ENCODE data around the gene CCDC201.
"Not testable (repeated sequence)": the region's sequence is repeated elsewhere in the genome, so short reads cannot be mapped to it uniquely, and the experiment has no call there.

Gene CCDC201

DNA sequence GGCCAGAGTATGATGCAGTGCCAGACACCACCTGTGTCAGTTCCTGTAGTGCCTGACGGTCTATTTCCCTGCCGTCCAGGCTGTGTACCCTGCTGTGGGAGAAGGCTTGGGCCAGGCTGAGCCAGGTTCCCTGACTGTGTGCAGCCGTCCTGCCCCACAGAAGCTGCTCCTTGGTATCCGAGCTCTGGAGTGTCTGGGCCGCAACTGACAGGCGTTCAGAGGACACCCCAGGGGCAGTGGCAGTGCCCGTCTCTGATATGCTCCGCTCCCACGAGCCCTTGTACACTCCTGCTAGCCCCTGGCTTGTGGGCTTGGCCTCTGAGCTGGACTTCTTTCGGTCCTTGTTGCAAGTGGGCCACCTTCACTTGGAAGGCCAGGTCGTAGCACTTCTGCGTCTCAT lies 55.0 kb downstream of the CCDC201 start:
- DNase-seq (ENCODE audit: low read depth in 2 of 2): not testable (repeated sequence)

DNA sequence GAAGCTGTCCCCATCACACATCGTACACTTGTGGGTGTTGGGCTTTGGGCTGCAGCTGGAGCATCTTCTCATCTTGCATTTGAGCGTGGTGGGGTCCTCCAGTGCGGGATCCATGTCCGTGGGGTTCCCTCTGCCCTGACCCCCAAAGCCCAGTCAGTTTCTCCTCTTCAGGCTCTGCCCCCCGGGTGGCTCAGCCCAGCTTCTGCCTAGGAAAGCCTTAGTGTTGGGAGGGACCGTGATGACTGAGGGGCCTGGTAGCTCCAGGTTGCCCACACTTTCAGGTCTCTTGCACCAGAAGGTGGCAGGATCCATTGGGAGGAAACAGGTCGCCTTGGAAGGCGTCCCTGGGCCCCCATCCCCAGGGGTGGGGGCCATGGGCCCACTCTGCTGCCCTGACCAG lies 55.9 kb downstream of the CCDC201 start:
- not testable (repeated sequence) for DNase-seq (ENCODE audit: low read depth in 2 of 2)

- not testable (repeated sequence) for DNase-seq (ENCODE audit: low read depth in 2 of 2)
These were observed 58.4 kb downstream of the CCDC201 start for GRCh38 chr7:45814216-45815118.

- not testable (repeated sequence) for DNase-seq (ENCODE audit: low read depth in 2 of 2)
These were observed 59.1 kb downstream of the CCDC201 start for GRCh38 chr7:45813771-45814170.

DNA sequence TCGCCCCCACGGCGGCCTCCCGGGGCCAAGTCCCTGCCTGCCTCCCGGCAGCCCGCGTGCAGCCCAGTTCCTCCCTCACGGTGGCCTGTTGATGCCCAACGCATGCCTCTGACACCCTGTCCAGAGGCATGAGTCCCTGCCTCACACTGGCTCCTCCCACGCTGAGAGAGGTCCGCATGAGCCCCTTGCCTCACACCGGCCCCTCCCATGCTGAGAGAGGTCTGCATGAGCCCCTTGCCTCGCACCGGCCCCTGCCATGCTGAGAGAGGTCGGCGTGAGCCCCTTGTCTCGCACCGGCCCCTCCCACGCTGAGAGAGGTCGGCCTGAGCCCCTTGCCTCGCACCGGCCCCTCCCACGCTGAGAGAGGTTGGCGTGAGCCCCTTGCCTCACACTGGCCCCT lies 59.9 kb downstream of the CCDC201 start:
- DNase-seq (ENCODE audit: low read depth in 2 of 2): no peak

DNA sequence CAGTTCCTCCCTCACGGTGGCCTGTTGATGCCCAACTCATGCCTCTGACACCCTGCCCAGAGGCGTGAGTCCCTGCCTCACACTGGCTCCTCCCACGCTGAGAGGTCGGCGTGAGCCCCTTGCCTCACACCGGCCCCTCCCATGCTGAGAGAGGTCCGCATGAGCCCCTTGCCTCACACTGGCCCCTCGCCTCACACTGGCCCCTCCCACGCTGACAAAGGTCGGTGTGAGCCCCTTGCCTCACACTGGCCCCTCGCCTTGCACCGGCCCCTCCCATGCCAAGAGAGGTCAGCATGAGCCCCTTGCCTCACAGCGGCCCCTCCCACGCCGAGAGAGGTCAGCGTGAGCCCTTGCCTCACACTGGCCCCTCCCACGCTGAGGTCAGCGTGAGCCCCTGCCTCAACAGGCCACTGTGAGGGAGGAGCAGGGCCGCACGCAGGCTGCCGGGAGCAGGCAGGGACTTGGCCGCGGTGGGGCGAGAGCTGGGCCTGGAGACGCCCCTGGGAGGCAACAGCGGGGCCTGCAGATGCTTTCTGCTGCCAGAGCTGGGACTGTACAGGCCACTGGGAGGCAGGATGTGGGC lies 61.1 kb downstream of the CCDC201 start:
- not testable (repeated sequence) for DNase-seq (ENCODE audit: low read depth in 2 of 2)

DNA sequence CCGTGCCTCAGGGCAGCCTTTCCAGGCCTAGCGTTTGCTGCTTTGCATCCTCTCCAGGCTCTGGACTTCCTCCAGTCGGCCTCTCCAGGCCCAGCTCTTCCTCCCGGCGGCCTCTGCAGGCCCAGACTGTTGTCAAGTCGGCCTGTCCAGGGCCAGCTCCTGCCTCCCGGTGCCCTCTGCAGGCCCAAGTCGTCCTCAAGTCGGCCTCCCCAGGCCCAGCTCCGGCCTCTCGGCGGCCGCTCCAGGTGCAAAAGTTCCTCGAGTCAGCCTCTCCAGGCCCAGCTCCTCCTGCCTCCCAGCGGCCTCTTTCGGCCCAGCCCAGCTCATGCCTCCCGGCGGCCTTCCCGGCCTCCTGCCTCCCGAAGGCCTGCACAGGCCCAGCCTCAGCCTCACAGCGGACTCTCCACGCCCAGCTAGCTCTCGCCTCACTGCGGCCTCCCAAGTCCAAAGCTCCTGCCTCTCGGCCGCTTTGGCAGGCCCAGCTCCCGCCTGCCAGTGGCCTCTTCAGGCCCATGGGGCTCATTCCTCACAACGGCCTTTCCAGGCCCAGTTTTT lies 62.4 kb downstream of the CCDC201 start:
- not testable (repeated sequence) for DNase-seq (ENCODE audit: low read depth in 2 of 2)
